Glomerular visceral epithelial cell (primary cell): Measurements from ENCODE around the gene MYO1B.

Source experiments
- DNase-seq: peaks from one replicate; pipeline ENCODE4 v3.0.0-alpha.2; 2016; ENCODE audit errors: extremely low spot score

The MYO1B gene

DNA sequence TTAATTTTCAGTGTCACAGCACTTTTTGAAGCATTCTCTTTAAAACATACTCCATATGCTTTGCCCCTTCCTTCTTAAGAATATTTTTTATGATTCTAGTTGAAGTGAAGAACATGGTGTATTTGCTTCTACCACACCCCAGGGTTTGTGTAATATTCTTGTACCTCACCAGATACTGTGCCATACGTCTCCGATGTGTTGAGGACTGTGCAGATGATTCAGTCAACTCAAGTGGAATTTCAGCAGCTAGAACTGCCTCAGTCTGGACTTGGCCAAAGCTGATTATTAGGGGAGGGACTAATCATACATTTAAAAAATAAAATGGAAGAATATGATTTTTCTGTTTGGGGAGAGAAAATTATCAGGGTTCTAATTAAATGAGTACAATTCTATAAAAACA, 115.7 kb downstream of the MYO1B start:
- no peak for DNase-seq

DNA sequence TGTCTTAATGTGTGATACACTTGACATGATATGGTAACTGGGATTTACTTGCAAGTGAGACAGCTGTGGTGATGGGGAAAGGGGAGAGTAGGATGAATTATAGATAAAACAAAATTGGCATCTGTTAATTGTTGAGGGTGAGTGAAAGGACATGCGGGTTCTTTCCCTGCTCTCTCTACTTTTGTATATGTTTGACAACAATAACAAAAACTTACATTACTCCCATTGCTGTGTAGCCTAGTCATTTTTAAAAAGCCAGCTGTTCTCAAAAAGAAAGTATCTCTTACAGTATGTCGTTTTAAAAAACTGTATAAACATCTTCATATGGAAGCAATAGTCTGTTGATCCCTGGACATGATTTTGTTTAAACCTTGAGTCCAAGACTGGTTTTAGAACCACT, 117.6 kb downstream of the MYO1B start:
- DNase-seq = no peak

- no peak for DNase-seq
Observed at GRCh38 chr2:191363267-191363666, 118.1 kb downstream of the MYO1B start.

- DNase-seq = no peak
Observed at GRCh38 chr2:191365089-191365488, 119.9 kb downstream of the MYO1B start.

GRCh38 chr2:191366199-191366598, 121.0 kb downstream of the MYO1B start:
- no peak for DNase-seq

DNA sequence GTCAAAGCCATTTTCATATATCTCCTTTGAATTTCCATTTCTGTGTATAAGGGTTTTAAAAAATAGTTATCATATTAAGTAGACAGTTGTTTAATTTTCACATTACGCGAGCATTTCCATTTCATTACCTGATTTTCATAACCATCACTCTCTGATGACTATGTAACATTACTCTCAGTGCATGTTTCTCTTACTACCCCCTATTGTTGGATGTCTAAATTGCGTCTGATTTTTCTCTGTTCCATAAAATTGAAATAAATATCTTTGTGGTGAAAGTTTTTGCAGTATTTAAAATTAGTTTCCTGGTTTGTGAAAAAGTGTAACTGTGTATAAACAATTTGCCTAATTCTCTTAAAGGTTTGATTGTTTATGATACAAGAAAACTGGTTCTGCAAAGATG, 123.8 kb downstream of the MYO1B start:
- no peak for DNase-seq

DNA sequence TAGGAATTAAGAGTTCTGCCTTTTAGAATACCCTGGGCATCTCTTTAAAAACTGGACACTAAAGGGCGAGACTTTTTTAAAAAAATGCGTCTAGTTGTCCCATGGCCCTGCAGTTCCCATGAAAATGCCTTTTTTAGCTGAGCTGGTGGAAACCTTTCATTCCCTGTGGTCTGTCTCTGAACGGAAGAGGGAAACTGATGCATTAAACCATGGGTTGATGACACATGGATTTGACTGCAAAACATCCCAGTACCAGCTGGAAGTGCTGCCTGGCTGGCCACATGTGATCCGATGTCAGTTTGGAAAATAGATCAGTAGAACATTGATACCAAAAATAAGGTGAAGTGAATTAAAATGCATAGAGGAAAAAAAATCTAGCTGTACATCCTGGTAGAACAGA, 129.2 kb downstream of the MYO1B start:
- DNase-seq = no peak

GRCh38 chr2:191374939-191375338, 129.7 kb downstream of the MYO1B start:
- DNase-seq = no peak

DNA sequence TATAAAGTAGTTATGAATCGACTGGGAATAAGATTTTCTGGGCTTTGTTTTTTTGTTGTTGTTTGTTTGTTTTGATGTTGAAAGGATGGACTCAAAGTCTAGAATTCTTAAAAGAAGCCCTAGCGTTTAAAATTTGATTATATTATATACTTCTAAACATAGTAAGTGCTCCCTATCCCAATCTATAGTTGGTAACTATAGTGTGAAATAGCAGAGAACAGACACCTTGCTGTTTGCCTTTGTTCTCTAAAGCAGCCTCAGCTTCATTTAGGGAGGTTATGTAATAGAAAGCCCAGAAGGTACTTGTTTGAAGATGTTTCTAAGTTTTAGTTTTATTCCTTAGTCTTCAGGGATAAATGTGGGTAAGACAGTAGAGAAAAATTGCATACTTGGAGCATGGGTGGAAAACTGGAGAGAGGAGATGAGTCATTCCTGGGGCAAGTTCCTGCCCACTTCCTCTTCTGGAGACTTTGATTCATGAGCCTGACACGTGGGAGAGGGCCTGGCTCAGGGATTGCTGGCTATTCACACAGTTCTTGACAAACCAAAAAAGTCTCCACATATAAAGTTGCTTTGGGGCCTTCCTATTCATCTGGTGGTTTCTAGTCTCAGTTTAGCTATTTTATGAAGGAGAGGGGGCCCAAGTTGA, 131.9 kb downstream of the MYO1B start:
- peak; percentile 87 for DNase-seq

GRCh38 chr2:191379375-191379774, 134.2 kb downstream of the MYO1B start:
- no peak for DNase-seq

DNA sequence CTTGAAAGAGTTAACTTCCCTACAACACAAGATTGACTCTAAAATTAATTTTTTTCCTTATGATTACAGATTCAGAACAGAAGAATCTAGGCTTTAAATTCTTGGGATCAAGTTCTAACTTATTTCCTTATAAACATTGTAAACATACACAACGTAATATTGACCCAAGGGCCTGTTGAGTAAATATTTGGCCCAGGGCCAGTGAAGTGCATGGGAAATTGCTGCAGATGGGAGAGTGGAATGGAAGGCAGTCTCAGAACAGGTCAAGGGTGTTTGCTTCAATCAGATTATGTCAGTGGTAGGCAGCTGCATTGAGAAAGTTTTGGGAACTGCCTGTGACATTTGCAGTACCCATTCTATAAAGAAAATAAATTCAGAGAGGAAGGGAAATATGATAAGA, 137.6 kb downstream of the MYO1B start:
- no peak for DNase-seq

DNA sequence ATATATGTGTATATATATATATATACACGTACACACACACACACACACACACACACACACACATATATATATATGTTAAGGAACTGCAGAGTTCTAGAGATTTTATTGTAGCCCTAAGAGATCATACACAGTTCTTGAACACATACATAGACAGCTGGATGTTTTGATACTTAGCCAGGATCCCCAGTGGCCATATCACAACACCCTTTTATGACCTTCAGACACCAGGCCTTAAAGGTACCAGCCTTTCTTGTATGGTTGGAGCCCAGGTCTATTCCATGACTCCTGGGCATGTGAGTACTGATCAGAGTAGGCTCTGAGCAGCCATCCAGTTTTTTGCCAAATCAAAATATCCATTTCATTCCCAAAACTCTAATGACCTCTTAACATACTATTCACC, 138.3 kb downstream of the MYO1B start:
- no peak for DNase-seq

GRCh38 chr2:191384829-191385228, 139.6 kb downstream of the MYO1B start:
- no peak for DNase-seq

DNA sequence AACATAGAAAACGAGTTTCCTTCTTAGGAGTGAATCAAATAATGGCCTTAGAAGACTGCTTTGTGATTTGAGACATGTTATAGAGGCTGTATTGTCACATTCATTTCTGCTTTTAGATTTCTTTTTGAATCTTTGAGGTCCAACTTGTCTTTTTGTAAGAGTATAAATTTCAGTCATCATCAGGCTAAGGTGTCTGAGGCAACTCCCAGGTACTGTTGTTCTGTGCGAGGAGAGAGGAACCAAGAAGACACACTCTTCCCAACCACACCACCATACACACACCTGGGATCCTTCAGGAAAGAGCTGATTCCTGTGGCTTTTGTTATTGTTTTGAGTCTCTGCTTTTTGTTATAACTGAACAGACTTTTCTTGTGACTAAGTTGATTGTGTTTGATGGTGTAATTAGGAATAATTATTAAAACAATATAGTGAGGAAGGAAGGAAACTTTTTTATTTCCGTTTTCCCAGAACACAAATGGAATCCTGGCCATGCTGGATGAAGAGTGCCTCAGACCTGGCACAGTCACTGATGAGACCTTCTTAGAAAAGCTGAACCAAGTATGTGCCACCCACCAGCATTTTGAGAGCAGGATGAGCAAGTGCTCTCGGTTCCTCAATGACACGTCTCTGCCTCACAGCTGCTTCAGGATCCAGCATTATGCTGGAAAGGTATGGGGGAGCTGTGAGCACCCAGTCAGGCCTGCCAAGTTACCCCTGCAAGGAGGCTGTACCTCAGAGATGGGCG, 140.4 kb downstream of the MYO1B start:
- no peak for DNase-seq

GRCh38 chr2:191386938-191387536, 141.8 kb downstream of the MYO1B start:
- peak; percentile 56 for DNase-seq

- DNase-seq = no peak
Observed at GRCh38 chr2:191389288-191389687, 144.1 kb downstream of the MYO1B start.

DNA sequence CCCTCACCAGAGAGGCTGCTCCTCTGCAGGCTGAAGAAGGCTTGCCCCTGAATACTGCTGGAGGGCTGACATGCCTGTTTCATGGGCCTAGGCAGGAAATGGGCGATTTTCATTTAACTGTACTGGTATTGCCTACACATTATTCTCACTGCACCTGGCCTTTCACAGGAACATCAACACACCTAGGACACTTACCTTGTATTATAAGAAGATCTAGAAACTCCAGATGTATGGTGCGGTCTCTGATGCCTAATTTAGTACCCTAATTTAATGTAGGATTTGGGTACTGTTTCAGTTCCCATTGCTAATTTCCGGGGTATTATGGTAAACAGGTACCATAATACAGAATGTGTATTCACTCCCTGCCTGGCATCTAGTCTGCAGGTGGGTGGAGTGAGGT, 146.0 kb downstream of the MYO1B start:
- no peak for DNase-seq

- no peak for DNase-seq
Observed at GRCh38 chr2:191394043-191394442, 148.8 kb downstream of the MYO1B start.

GRCh38 chr2:191396794-191397193, 151.6 kb downstream of the MYO1B start:
- DNase-seq = no peak

DNA sequence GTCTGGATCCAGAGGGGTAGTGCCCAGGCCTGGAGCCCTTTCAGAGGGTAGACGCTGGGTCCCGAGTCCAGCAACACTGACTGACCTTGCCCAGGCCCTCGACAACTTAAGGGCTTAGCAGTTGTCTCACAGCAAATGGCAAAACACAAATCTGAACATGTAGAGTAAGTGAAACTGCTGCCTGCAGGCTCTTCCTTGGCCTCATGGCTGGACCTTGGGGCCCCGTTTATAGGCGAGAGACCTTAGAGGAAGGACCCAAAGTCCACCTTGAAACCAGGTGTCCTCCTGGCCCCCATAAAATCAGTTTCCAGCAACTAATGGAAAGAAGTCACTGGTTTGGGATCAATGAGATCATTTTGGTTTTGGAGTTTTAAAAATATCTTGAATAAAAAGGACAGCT, 154.4 kb downstream of the MYO1B start:
- DNase-seq = no peak

DNA sequence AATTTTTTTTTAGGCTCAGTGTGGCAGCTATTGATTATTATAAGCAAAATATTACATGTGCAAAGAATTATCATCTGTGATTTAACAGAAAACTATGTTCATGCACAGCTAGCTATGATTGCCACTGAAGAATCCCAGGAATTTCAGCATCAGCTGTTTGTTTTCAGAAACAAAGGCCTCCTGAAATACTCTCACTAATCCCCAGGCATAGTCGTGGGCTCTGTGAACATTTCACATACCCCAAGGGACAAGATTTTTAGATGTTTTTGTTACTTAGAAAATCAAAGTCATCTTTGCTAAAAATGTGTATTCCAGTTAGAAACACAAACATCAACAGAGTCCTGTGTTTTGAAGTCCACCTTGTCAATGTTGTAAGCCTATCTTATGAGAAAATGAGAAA, 156.1 kb downstream of the MYO1B start:
- no peak for DNase-seq

DNA sequence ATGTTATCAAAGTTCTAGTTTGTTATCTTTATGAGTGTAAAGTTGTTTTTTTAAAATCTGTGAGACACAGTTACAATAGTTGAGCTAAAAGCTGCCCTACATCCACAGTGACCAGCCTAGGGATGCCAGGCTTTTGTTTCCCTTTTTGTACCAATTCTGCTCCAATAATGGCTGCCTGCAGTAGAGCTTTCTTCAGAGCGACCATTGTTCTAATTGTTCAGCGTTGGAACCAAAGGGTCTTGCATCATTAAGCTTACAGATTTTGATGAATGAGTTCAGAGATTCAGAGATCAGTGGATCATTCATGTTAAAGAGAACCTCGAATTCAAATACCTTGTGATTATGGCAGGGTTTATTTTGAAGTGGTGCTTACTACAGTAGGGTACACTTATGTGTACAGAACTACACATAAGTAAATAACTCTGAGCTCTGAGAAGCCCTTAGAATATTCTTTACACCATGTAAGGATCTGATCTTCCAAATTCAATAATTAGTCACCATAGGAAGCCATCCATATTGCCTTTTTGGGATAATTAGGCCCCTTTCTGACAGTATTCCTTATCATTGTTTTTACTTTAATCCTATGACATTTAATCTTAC, 157.9 kb downstream of the MYO1B start:
- DNase-seq = no peak

- no peak for DNase-seq
Observed at GRCh38 chr2:191404568-191404991, 159.4 kb downstream of the MYO1B start.
